ENCODE measurements around the gene CAP2.

CAP2 gene

GRCh38 chr6:17450397-17450796 lies 57.0 kb downstream of the CAP2 start:
- TF ChIP-seq GATA2 (IDR thresholded peaks at IDR 0.05; ENCODE audit: low read depth, low read length): no peak
- TF ChIP-seq GATA3 (IDR thresholded peaks at IDR 0.05; ENCODE audit: low read depth, low read length): no peak

- TF ChIP-seq GATA2 (IDR thresholded peaks at IDR 0.05; ENCODE audit: low read depth, low read length) (no peak), GATA3 (IDR thresholded peaks at IDR 0.05; ENCODE audit: low read depth, low read length) (no peak)
Measured at GRCh38 chr6:17450832-17451231, 57.4 kb downstream of the CAP2 start.

GRCh38 chr6:17452096-17452495 lies 58.7 kb downstream of the CAP2 start:
- no peak for TF ChIP-seq GATA3 (IDR thresholded peaks at IDR 0.05; ENCODE audit: low read depth, low read length)
- no peak for TF ChIP-seq GATA2 (IDR thresholded peaks at IDR 0.05; ENCODE audit: low read depth, low read length)

GRCh38 chr6:17454316-17455005 lies 61.1 kb downstream of the CAP2 start:
- no peak for TF ChIP-seq GATA3 (IDR thresholded peaks at IDR 0.05; ENCODE audit: low read depth, low read length)
- no peak for TF ChIP-seq GATA2 (IDR thresholded peaks at IDR 0.05; ENCODE audit: low read depth, low read length)

- TF ChIP-seq GATA3 (IDR thresholded peaks at IDR 0.05; ENCODE audit: low read depth, low read length): no peak
- no peak for TF ChIP-seq GATA2 (IDR thresholded peaks at IDR 0.05; ENCODE audit: low read depth, low read length)
Measured at GRCh38 chr6:17455919-17456318, 62.5 kb downstream of the CAP2 start.

- no peak for TF ChIP-seq GATA2 (IDR thresholded peaks at IDR 0.05; ENCODE audit: low read depth, low read length)
- TF ChIP-seq GATA3 (IDR thresholded peaks at IDR 0.05; ENCODE audit: low read depth, low read length): no peak
Measured at GRCh38 chr6:17456711-17457110, 63.3 kb downstream of the CAP2 start.

- TF ChIP-seq GATA3 (IDR thresholded peaks at IDR 0.05; ENCODE audit: low read depth, low read length) (no peak), GATA2 (IDR thresholded peaks at IDR 0.05; ENCODE audit: low read depth, low read length) (no peak)
Measured at GRCh38 chr6:17457405-17457804, 64.0 kb downstream of the CAP2 start.

GRCh38 chr6:17457956-17458355 lies 64.6 kb downstream of the CAP2 start:
- no peak for TF ChIP-seq GATA3 (IDR thresholded peaks at IDR 0.05; ENCODE audit: low read depth, low read length)
- TF ChIP-seq GATA2 (IDR thresholded peaks at IDR 0.05; ENCODE audit: low read depth, low read length): no peak

GRCh38 chr6:17458966-17459365 lies 65.6 kb downstream of the CAP2 start:
- TF ChIP-seq GATA3 (IDR thresholded peaks at IDR 0.05; ENCODE audit: low read depth, low read length) (no peak), GATA2 (IDR thresholded peaks at IDR 0.05; ENCODE audit: low read depth, low read length) (no peak)

- no peak for TF ChIP-seq GATA3 (IDR thresholded peaks at IDR 0.05; ENCODE audit: low read depth, low read length)
- TF ChIP-seq GATA2 (IDR thresholded peaks at IDR 0.05; ENCODE audit: low read depth, low read length): no peak
Measured at GRCh38 chr6:17460862-17461261, 67.5 kb downstream of the CAP2 start.

- TF ChIP-seq GATA3 (IDR thresholded peaks at IDR 0.05; ENCODE audit: low read depth, low read length) (no peak), GATA2 (IDR thresholded peaks at IDR 0.05; ENCODE audit: low read depth, low read length) (no peak)
Measured at GRCh38 chr6:17466147-17466546, 72.8 kb downstream of the CAP2 start.

GRCh38 chr6:17466707-17467106 lies 73.3 kb downstream of the CAP2 start:
- no peak for TF ChIP-seq GATA2 (IDR thresholded peaks at IDR 0.05; ENCODE audit: low read depth, low read length)
- no peak for TF ChIP-seq GATA3 (IDR thresholded peaks at IDR 0.05; ENCODE audit: low read depth, low read length)

GRCh38 chr6:17469006-17469832 lies 75.8 kb downstream of the CAP2 start:
- TF ChIP-seq GATA3 (IDR thresholded peaks at IDR 0.05; ENCODE audit: low read depth, low read length) (no peak), GATA2 (IDR thresholded peaks at IDR 0.05; ENCODE audit: low read depth, low read length) (no peak)

- TF ChIP-seq GATA3 (IDR thresholded peaks at IDR 0.05; ENCODE audit: low read depth, low read length) (no peak), GATA2 (IDR thresholded peaks at IDR 0.05; ENCODE audit: low read depth, low read length) (no peak)
Measured at GRCh38 chr6:17470202-17470937, 77.0 kb downstream of the CAP2 start.
